Adrenal gland (tissue), 12 donors: ENCODE data around the gene MANSC4. TPM values are rescaled to one million over a fixed set of nuclear protein-coding genes. Genes with fewer than 3 reads are reported as not detected.

Source experiments
- DNase-seq, 7 donors: peaks; one replicate each; pipeline ENCODE4 v3.0.0-alpha.2; 2019 to 2020
- H3K27ac ChIP-seq, 5 donors: fragments of 200-600 bp; sonication (generic) in 4 of 5; 1 replicate in 3 of 5; 2 replicates in 2 of 5; pipeline versions ENCODE4 v1.5.1 to v1.8.0; 2016 to 2020; ENCODE audit warnings: mild to moderate bottlenecking in 1 of 5
- H3K27me3 ChIP-seq: fragments of 200-600 bp; 2 replicates; pipeline ENCODE4 v1.8.0; 2021
- H3K36me3 ChIP-seq, 2 donors: fragments of 200-600 bp; replicated peaks in 1 of 2; 1 replicate in 1 of 2; 2 replicates in 1 of 2; pipeline versions ENCODE4 v1.5.1 to v1.8.0; 2018 to 2022
- H3K4me1 ChIP-seq, 2 donors: fragments of 200-600 bp; replicated peaks in 1 of 2; 1 replicate in 1 of 2; 2 replicates in 1 of 2; pipeline versions ENCODE4 v1.5.1 to v1.8.0; 2018 to 2021
- H3K4me3 ChIP-seq, 4 donors: fragments of 200-600 bp; sonication (generic) in 3 of 4; one replicate each; pipeline ENCODE4 v1.5.1; 2016 to 2018
- H3K9me3 ChIP-seq, 3 donors: fragments of 200-600 bp; sonication (generic) in 1 of 3; replicated peaks in 1 of 3; 1 replicate in 2 of 3; 2 replicates in 1 of 3; pipeline versions ENCODE4 v1.5.1 to v1.8.0; 2016 to 2021
- CTCF ChIP-seq, 6 experiments: fragments of 450-650 bp in 4 of 6; fragments of 200-600 bp in 2 of 6; sonication (generic) in 1 of 6; IDR thresholded peaks; 1 replicate in 5 of 6; 2 replicates in 1 of 6; pipeline versions ENCODE4 v1.5.1 to v1.8.0; 2016 to 2021; ENCODE audit warnings: antibody characterized with exemption in 6 of 6, mild to moderate bottlenecking in 2 of 6, moderate library complexity in 1 of 6
- POLR2A ChIP-seq, 2 donors: fragments of 450-650 bp; IDR thresholded peaks; one replicate each; pipeline ENCODE4 v1.6.1; 2017; ENCODE audit warnings: antibody characterized with exemption in 2 of 2, mild to moderate bottlenecking in 2 of 2, moderate library complexity in 1 of 2
- WGBS, 4 donors: extraction: QIAGEN DNeasy Blood & Tissue Kit in 2 of 4; methylation state at CpG; one replicate each; pipeline versions ENCODE4 v1.1.5 to v1.1.7; 2013 to 2017; 5-methylcytosine and 5-hydroxymethylcytosine counted together
- intact Hi-C, 2 donors: fragments of 100-400 bp; cut with DNase I; formaldehyde crosslinking; loops; one replicate each; pipeline versions ENCODE4 v1.14.1 to v1.15.0; 2022 to 2023
- polyA plus RNA-seq, 3 donors: library from polyadenylated mRNA; stranded (reverse); fragments of 200-250 nt in 2 of 3; fragments of 350-450 nt in 1 of 3; fragmentation: Illumina TruSeq in 1 of 3; extraction: RNeasy Lipid Tissue Mini Kit (QIAGEN cat#74804) in 1 of 3; gene quantifications; one replicate each; pipeline ENCODE4 v1.2.3, GENCODE V29; 2013 to 2014
- total RNA-seq, 9 donors: library from RNA; depleted of rRNA in 4 of 9; stranded (reverse); fragments of >200 nt in 4 of 9; fragments of 120-200 nt in 1 of 9; fragmentation: NEBNext Ultra II Directional in 1 of 9; extraction: Animal tissue kit (Norgen Biotek cat#: 25700) in 1 of 9; gene quantifications; one replicate each; pipeline versions ENCODE4 v1.1.0 to v1.2.4, GENCODE V29; 2013 to 2023
- donor health status: healthy with polysubstance abuse.
- donor health status: Bipolar disorder and iron deficiency.
- donor health status: DM: yes; HTN: yes; CAD: no.
- donor health status: DM: no; HTN: no; CAD: no.
- donor health status: DM: no; HTN: no; CAD: no.
- donor health status: DM: yes; HTN: yes; CAD: no.

MANSC4 gene
- total and polyA plus RNA-seq, 12 donors, result 0.07 to 0.11 TPM; not detected in 10

GRCh38 chr12:27769142-27769673 is 10.8 kb downstream of the MANSC4 start:
- Histone ChIP-seq H3K27me3 (no peaks in the 10 kb centered on the region), H3K4me1 (no peaks in the 10 kb centered on the region), H3K36me3 (no peaks in the 10 kb centered on the region), H3K9me3 (no peaks in the 10 kb centered on the region), H3K27ac (no peak overlapping the region), H3K4me3 (no peak overlapping the region)
- DNase-seq, result no peak
- TF ChIP-seq CTCF (IDR thresholded peaks at IDR 0.05) (no peak), POLR2A (IDR thresholded peaks at IDR 0.05) (no peak)
- WGBS, 4 donors, result 79 to 89% (median 82%) methylated on average over 8 of the region's 8 CpGs
- intact Hi-C loops, result no loop called here

GRCh38 chr12:27766587-27766986 is 13.4 kb downstream of the MANSC4 start:
- H3K4me1 ChIP-seq, result no peaks in the 10 kb centered on the region
- WGBS, 4 donors, result 79 to 93% (median 90%) methylated on average over 3 of the region's 3 CpGs
- no peaks in the 10 kb centered on the region for H3K36me3 ChIP-seq
- TF ChIP-seq CTCF (IDR thresholded peaks at IDR 0.05), result no peak
- no peak for TF ChIP-seq POLR2A (IDR thresholded peaks at IDR 0.05)
- H3K27me3 ChIP-seq, result no peaks in the 10 kb centered on the region
- no peak overlapping the region for H3K27ac ChIP-seq
- intact Hi-C loops, result no loop called here
- DNase-seq, result no peak
- no peaks in the 10 kb centered on the region for H3K9me3 ChIP-seq
- H3K4me3 ChIP-seq, result no peak overlapping the region

- no peak overlapping the region for H3K4me3 ChIP-seq
- H3K27ac ChIP-seq, result no peak overlapping the region
- DNase-seq, result no peak
- no peaks in the 10 kb centered on the region for H3K4me1 ChIP-seq
- TF ChIP-seq POLR2A (IDR thresholded peaks at IDR 0.05) (no peak), CTCF (IDR thresholded peaks at IDR 0.05) (no peak)
- no peaks in the 10 kb centered on the region for H3K9me3 ChIP-seq
- 89 to 94% (median 90%) methylated on average over 2 of the region's 2 CpGs for WGBS, 4 donors
- no peaks in the 10 kb centered on the region for H3K27me3 ChIP-seq
- intact Hi-C loops, result no loop called here
- H3K36me3 ChIP-seq, result no peaks in the 10 kb centered on the region
These were observed 17.3 kb downstream of the MANSC4 start for GRCh38 chr12:27762757-27763156.

GRCh38 chr12:27756670-27757195 is 23.3 kb downstream of the MANSC4 start:
- intact Hi-C loops, result no loop called here
- Histone ChIP-seq H3K4me3 (no peak overlapping the region), H3K36me3 (no peaks in the 10 kb centered on the region), H3K9me3 (no peaks in the 10 kb centered on the region), H3K4me1 (no peaks in the 10 kb centered on the region), H3K27ac (no peak overlapping the region), H3K27me3 (no peaks in the 10 kb centered on the region)
- WGBS, 4 donors, result 86 to 94% (median 92%) methylated on average over 7 of the region's 7 CpGs
- DNase-seq, result no peak
- no peak for TF ChIP-seq POLR2A (IDR thresholded peaks at IDR 0.05)
- TF ChIP-seq CTCF (IDR thresholded peaks at IDR 0.05), result no peak
